Stomach (tissue), 4 donors: Measurements from ENCODE around the gene LSMEM2.

Source experiments
- EP300 ChIP-seq: sonication (generic); formaldehyde crosslinking; IDR thresholded peaks from one replicate; pipeline ENCODE4 v1.6.1; 2017; ENCODE audit warnings: antibody characterized with exemption
- POLR2AphosphoS5 ChIP-seq, 3 donors: sonication (generic); formaldehyde crosslinking; IDR thresholded peaks; one replicate each; pipeline ENCODE4 v1.6.1; 2016; ENCODE audit warnings: antibody characterized with exemption in 3 of 3
- TF ChIP-seq, protein P1 (sequence below), 7 experiments: fragments of 450-650 bp in 4 of 7; fragments of 200-600 bp in 3 of 7; sonication (generic) in 3 of 7; IDR thresholded peaks; one replicate each; pipeline ENCODE4 v1.5.1; 2016 to 2019; ENCODE audit warnings: antibody characterized with exemption in 7 of 7, control low read depth in 2 of 7, mild to moderate bottlenecking in 1 of 7

- TF ChIP-seq, protein P1, sequence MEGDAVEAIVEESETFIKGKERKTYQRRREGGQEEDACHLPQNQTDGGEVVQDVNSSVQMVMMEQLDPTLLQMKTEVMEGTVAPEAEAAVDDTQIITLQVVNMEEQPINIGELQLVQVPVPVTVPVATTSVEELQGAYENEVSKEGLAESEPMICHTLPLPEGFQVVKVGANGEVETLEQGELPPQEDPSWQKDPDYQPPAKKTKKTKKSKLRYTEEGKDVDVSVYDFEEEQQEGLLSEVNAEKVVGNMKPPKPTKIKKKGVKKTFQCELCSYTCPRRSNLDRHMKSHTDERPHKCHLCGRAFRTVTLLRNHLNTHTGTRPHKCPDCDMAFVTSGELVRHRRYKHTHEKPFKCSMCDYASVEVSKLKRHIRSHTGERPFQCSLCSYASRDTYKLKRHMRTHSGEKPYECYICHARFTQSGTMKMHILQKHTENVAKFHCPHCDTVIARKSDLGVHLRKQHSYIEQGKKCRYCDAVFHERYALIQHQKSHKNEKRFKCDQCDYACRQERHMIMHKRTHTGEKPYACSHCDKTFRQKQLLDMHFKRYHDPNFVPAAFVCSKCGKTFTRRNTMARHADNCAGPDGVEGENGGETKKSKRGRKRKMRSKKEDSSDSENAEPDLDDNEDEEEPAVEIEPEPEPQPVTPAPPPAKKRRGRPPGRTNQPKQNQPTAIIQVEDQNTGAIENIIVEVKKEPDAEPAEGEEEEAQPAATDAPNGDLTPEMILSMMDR (IDR thresholded peaks at IDR 0.05): no peak
- no peak for TF ChIP-seq EP300
- TF ChIP-seq POLR2AphosphoS5 (IDR thresholded peaks at IDR 0.05): no peak
Observed at GRCh38 chr3:50265571-50265970, 13.3 kb upstream of the LSMEM2 start.
